Globus pallidus (tissue), 1 donor: ENCODE measurements around the gene CNIH2.
"Not testable (repeated sequence)": the region's sequence is repeated elsewhere in the genome, so short reads cannot be mapped to it uniquely, and the experiment has no call there.

ENCODE experiments used
- DNase-seq: peaks from one replicate; pipeline ENCODE4 v3.0.0-alpha.2; 2015; ENCODE audit warnings: low spot score

The CNIH2 gene

GRCh38 chr11:66291303-66291705 is 13.3 kb downstream of the CNIH2 start:
- no peak for DNase-seq

- DNase-seq: peak; percentile 66
Observed at GRCh38 chr11:66291706-66292542, 13.9 kb downstream of the CNIH2 start, which contains the start of gene TMEM151A. TSS of gene TMEM151A (plus strand) at chr11:66291894. CDS start at chr11:66292014, 120 bp downstream.

GRCh38 chr11:66292543-66293332 is 14.8 kb downstream of the CNIH2 start:
- DNase-seq: no peak

- no peak for DNase-seq
Observed at GRCh38 chr11:66293352-66293751, 15.4 kb downstream of the CNIH2 start.

- DNase-seq: no peak
Observed at GRCh38 chr11:66293777-66294625, 16.0 kb downstream of the CNIH2 start.

GRCh38 chr11:66294626-66295620 is 16.9 kb downstream of the CNIH2 start:
- no peak for DNase-seq

GRCh38 chr11:66297610-66298009 is 19.6 kb downstream of the CNIH2 start:
- DNase-seq: no peak

GRCh38 chr11:66299186-66299585 is 21.2 kb downstream of the CNIH2 start:
- no peak for DNase-seq

GRCh38 chr11:66302656-66303055 is 24.7 kb downstream of the CNIH2 start:
- DNase-seq: no peak

- no peak for DNase-seq
Observed at GRCh38 chr11:66309475-66309874, 31.5 kb downstream of the CNIH2 start.

- no peak for DNase-seq
Observed at GRCh38 chr11:66310324-66310723, 32.3 kb downstream of the CNIH2 start.

- DNase-seq: not testable (repeated sequence)
Observed at GRCh38 chr11:66310803-66311440, 32.9 kb downstream of the CNIH2 start.

GRCh38 chr11:66311470-66311964 is 33.5 kb downstream of the CNIH2 start:
- DNase-seq: no peak

GRCh38 chr11:66311965-66312548 is 34.1 kb downstream of the CNIH2 start:
- peak; percentile 88 for DNase-seq

- DNase-seq: peak; percentile 93
Observed at GRCh38 chr11:66312549-66313320, 34.8 kb downstream of the CNIH2 start.

- DNase-seq: no peak
Observed at GRCh38 chr11:66313321-66314185, 35.6 kb downstream of the CNIH2 start.

- DNase-seq: no peak
Observed at GRCh38 chr11:66314186-66314501, 36.2 kb downstream of the CNIH2 start.
